ENCODE results near the gene PPP3R1. TPM values are rescaled to one million over a fixed set of nuclear protein-coding genes. Genes with fewer than 3 reads are reported as not detected.
A peak's percentile ranks its signal among the peaks of the same experiment; 100 is the strongest.
"Not testable (repeated sequence)": the region's sequence is repeated elsewhere in the genome, so short reads cannot be mapped to it uniquely, and the experiment has no call there.

PPP3R1 gene
- total RNA-seq, 1 donor from 2014 or later, result 38.6 TPM

DNA sequence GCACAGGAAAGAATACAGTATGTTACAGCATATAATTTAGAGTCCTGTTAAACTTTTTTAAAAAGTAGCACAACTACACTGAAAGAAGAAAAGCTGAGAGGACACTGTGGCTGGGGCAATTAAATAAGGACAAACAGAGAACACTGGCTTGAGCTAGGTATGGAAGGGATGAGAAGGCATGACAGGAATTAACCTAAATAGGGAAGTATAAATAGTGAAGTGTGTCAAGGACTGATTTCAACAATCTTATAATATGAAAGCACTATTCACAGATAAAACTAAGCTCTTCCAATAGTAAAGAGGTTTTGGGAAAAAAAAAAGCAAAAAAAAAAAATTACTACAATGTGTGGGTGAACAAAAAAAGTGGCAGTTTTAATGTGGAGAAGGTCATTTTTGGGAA lies 45.5 kb downstream of the PPP3R1 start:
- ATAC-seq (ENCODE audit: poor library complexity) (no peak), DNase-seq (no peak)
- intact Hi-C loops (cut with DNase I), result no loop called here

DNA sequence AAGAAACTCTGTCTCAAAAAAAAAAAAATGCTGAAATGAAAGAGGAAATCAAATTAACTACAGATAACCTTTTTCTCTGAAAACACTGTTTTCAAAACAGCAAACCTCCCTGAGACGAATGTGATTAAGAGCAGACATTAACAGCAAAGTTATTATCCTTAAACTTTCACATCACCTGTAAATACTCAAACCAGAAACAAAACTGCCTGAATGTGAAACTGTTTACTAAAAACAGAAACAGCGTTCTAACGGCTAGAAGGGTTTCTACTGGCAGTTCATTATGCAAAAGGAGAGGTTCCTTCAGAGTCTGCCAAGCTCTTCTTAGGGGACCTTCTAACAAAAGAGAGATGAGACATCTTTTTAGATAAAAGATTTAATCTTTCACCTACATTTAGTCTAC lies 48.7 kb downstream of the PPP3R1 start:
- no peak for DNase-seq
- no peak for ATAC-seq (ENCODE audit: poor library complexity)
- intact Hi-C loops (cut with DNase I), result no loop called here

DNA sequence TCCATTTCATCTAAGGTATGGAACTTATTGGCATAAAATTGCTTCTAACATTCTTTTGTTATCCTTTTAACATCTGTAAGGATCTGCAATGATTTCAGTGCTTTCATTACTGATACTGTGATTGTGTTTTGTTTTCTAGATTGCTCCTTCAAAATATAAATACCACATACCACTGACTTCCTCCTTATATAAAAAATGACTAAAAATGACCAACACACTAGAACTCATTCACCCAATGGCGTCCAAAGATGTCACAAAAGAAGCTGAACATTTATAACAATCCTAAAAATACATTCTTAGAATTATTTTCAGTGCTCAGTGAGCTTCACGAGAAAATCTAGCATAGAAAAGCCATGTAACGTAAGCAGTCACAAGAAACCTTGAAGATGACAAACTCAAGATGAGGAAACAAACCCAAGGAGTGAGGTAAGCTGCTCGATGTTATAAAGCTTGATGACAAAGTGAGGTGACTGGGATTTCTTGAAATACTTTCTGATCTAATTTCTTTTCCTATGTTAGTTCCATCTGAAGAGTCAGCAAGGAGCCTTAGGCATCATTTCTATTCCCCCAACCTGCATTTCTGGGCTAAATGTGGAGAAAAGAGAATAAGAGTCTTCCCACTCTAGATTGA lies 52.1 kb downstream of the PPP3R1 start:
- no peak for DNase-seq
- ATAC-seq (ENCODE audit: poor library complexity), result no peak
- intact Hi-C loops (cut with DNase I), result no loop called here

DNA sequence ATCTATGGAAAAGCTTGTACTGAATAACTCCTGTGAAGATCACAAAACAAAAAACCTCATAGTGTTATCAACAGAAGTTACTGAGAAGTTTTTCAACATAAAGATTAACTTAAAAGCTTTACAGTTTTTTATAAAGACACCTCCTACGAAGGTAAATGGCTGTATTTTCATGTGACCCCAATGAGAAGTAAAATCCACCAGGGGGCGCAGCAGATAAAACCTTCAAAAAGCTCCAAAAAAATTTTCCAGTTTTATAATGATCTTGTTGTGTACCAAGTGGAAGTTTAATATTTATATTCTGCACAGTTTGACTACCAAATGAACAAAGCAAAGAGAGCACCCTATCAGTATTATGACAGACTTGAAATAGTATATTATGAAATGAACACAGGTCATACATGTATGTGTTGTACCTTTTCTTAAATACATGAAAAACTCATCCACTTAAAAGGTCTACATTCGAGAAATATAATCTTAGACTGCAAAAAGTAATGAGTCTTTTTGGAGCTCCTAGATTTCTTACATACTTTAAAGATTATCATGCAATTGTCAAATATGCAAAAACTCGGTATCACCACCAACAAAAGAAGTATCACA lies 56.1 kb downstream of the PPP3R1 start:
- intact Hi-C loops (cut with DNase I), result loop anchor here (5.0 kb wide), 3 partner anchors 41 to 246 kb away; no protein-coding TSS in a partner anchor
- ATAC-seq (ENCODE audit: poor library complexity) (peak; percentile 56), DNase-seq (no peak)

DNA sequence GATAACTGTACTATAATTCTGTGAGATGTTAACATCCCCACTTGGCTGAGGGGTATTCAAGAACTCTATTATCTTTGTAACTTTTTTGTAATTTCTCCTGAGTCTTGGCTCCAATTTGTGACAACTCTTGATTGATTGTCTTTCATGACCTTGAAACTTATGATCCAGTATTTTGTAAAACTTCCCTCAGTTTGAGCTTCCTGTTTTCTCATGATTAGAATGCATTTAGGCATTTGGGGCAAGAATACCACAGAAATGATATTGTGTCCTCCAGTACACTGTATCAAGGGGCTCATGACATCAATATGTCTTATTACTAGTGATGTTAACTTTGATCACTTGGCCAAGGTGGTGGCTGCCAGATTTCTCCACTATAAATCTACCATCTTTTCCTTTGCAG lies 57.2 kb downstream of the PPP3R1 start:
- no peak for DNase-seq
- no peak for ATAC-seq (ENCODE audit: poor library complexity)
- intact Hi-C loops (cut with DNase I), result loop anchor here (5.0 kb wide), 3 partner anchors 42 to 247 kb away; no protein-coding TSS in a partner anchor

DNA sequence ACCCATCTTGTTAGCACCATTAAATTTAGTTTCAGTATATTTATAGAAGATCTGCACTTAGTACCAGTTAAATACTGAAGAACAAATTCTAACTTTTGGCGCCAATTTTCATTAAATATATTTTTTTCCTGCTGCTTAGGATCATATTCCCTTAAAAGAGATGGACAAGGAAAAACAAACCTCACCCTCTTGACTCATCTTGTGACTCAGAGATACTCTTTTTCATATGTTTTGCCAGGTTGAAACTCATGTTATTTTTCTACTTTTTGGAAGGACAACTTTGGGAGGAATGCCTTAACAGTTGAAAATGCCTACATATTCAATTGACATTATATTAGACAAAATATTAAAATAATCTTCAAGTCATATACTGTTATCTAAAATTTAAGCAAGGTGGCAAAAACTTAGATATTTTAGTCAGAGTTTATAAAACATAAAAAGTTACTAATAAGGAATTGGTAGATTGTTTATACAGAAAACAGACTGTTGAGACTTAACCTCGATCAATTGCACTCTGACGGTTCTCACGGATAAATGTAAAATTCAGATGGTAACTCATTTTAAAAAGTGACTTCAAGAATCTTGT lies 58.5 kb downstream of the PPP3R1 start:
- ATAC-seq (ENCODE audit: poor library complexity) (no peak), DNase-seq (no peak)
- intact Hi-C loops (cut with DNase I), result no loop called here

DNA sequence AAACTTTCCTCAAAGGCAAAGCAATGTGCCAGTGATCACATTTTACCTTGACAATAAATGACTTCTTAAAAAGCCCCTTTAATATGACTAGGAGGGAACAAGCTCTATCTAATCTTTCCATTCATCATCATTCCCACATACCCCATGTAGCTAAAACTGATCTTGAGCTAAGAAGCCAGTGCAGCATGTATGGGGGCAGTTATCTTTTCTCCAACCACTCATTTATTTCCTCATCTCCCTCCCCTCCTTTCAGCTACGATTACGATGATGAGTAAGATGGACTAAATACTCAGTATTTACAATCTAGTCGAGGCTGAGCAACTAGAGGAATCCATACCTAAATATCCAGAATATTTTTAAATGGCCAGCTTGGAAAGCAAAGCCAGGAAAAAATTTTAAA lies 59.2 kb downstream of the PPP3R1 start:
- no peak for DNase-seq
- intact Hi-C loops (cut with DNase I), result no loop called here
- ATAC-seq (ENCODE audit: poor library complexity), result no peak

DNA sequence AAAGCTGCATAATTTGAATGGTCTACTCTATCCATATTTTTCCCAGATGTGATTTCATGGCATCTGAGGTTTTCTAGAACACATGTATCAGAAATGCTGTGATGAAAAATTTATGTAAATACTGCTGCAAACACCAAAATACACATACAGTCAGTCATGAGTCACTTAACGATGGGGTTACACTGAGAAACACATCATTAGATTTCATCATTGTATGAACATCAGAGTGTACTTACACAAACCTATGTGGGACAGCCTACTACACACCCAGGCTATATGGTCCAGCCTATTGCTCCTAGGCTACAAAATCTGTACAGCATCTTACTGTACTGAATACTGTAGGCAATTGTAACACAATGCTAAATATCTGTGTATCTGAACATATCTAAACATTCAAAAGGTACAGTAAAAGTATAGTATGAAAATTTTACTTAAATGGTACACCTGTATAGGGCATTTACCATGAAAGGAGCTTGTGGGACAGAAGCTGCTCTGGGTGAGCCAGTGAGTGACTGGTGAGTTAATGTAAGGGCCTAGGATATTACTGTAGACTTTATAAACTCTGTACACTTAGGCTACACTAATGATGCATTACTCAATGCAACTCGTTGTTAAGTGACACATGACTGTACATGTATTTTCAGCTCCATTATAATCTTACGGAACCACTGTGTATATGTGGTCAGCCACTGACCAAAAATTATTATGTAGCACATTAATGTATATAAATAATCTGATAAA lies 61.2 kb downstream of the PPP3R1 start:
- DNase-seq (no peak), ATAC-seq (ENCODE audit: poor library complexity) (no peak)
- intact Hi-C loops (cut with DNase I), result no loop called here

DNA sequence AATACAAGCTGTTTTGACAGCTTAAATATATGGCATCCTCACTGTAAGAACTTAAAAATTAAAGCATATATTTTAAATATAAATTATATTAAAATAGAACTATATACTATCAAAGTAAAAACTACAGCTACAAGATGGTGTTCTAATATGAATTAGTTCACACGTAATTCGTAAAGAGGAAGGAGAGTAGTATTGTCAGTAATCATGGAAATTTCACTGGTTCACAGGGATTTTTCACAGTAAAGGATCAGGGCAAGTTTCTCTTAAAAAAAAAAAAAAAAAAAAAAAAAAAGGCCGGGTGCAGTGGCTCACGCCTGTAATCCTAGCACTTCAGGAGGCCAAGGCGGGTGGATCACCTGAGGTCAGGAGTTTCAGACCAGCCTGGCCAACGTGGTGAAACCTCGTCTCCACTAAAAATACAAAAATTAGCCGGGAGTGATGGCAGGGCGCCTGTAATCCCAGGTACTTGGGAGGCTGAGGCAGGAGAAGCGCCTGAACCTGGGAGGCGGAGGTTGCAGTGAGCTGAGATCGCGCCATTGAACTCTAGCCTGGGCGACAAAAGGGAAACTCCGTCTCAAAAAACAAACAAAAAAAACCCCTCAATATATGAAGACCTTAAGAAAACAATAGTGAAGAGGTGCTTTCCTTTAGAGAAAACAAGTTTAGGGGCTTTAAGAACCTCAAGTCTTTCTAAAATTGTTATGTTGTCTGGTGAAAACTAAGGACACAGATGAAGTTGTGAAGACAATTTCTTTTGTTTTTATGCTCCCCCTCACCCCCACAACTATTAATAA lies 62.1 kb downstream of the PPP3R1 start:
- DNase-seq (no peak), ATAC-seq (ENCODE audit: poor library complexity) (no peak)
- intact Hi-C loops (cut with DNase I), result no loop called here

DNA sequence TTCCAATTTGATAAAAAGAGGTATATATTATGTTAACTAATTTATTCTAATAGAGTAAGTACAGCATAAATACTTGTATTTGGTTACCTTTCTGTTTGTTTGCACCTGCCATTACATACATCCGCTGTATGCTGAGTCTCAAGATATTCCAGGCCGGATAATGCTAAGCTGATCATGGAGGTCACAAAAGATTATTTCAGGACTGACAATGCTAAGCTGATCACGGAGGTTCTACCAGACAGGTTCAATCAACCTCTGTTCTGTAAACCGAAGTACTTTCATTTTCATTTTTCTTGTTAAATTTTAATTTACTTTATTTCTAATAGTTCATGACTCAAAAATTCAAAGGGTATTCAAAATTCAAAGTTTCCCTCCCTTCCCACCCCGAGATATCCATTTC lies 63.5 kb downstream of the PPP3R1 start:
- no peak for ATAC-seq (ENCODE audit: poor library complexity)
- DNase-seq, result no peak

DNA sequence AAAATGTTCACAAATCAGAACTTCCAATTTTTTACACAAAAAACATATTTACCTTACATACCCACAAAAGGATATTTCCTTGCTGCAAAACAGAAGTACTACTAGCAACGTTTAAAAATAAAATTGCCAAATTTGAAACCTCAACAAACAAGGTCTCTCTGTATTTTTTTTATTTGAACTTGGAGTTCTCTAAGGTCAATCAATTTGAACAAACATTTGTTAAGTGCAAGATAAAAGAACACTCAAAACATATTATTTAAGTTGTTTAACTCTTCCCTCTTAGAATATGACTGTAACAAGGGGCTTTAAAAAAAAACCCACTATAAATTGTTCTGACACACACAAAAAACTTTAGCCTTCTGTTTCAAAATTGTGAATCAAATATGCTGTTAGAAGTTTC lies 65.0 kb downstream of the PPP3R1 start:
- intact Hi-C loops (cut with DNase I), result no loop called here
- DNase-seq (no peak), ATAC-seq (ENCODE audit: poor library complexity) (no peak)

More for the DNA sequence above, 63.5 kb downstream of the PPP3R1 start:
- intact Hi-C loops (cut with DNase I), result no loop called here

DNA sequence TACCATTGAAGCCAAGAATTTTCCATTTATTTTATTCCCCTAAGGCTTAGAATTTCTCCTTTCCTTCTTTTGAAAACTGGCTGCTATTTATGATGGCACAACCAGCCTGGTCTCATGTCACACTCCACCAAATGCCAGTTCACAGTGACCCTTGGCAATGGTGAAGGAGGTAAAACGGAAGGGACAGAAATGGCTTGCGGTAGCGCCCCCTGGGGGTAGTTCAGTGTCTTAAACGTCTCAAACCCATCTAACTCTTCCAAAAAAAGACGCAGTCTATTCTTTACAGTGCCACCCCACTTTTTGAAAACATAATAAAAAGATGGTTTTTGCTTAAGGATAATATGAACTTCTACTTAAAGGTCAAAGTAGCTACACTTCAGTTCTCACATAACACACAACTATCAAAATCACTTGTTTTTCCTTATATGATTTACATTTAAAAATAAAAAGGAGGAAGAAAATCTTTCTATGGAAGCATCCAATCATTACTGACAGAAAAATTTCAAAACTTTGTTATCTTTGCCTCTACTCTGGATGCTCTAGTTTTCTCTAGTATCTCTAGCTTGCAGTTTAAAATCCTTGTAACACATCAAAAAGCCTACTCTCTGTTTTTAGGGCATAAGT lies 66.7 kb downstream of the PPP3R1 start:
- peak; percentile 54 for DNase-seq
- ATAC-seq (ENCODE audit: poor library complexity), result no peak
- intact Hi-C loops (cut with DNase I), result no loop called here

DNA sequence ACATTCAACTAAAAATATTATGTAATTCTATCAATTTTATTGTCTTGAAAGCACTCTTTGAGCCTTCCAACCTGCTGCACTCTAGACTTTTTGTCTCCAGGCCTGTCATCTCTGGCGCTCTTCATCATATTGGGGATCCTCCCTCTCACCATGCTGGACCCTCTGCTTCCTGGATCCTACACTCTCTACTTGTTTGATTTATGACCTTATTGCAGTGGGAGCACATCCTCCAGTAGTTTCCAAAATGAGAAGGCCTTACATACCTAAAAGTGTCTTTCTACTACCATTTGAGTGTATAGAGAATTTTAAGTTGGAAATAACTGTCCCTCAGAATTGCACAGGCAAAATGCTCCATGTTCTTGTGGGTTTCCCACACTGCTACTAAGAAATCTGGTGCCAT lies 69.4 kb downstream of the PPP3R1 start:
- intact Hi-C loops (cut with DNase I), result no loop called here
- no peak for DNase-seq
- no peak for ATAC-seq (ENCODE audit: poor library complexity)

DNA sequence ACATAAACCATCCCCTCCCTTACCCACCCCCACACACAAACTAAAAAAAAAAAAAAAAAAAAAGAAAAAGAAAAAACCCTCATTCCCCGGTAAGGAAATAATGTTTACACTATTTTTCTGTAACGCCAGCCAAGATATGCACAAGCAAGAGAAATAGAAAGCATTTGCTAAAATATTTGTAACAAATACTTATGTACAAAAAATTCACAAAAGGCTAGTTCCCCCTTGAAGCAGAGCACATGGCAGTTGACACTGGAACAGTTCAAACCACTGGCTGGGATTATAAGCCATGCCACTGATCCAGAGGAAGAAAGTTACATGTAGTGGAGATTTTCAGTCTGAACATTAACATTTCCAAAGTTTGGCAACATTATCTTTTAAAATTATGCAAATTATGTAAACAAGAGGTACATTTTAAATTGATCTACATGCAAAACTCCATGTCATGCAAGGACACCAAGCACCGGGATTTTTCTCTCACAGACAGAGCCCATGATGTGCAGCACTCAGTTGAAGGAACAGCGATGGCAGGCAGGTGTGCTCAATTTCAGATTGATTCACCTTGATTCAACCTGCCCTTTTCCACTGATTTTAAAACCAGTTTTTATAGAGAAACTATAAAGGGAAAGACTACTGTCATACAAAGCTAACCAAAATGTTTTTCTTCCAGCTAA lies 73.2 kb downstream of the PPP3R1 start:
- ATAC-seq (ENCODE audit: poor library complexity), result no peak
- intact Hi-C loops (cut with DNase I), result no loop called here
- no peak for DNase-seq

DNA sequence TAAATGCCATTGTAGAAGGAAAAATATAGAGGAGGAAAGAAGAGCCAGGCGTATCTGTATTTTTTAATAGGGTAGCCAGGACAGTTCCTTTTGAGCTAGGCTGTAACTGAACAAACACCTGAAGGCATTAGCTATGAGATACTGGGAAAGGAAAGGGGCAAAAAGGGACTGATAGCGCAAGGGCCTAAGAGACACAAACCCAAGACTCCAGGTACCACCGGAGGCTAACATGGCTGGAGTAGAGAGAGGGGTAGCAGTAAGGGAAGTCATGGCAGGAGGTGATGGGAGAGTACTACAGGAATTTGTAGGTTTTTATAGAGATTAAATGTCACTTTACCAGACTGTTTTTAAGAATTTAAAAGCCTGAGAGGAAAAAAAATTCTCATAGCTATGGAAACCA lies 73.9 kb downstream of the PPP3R1 start:
- intact Hi-C loops (cut with DNase I), result no loop called here
- no peak for DNase-seq
- no peak for ATAC-seq (ENCODE audit: poor library complexity)

DNA sequence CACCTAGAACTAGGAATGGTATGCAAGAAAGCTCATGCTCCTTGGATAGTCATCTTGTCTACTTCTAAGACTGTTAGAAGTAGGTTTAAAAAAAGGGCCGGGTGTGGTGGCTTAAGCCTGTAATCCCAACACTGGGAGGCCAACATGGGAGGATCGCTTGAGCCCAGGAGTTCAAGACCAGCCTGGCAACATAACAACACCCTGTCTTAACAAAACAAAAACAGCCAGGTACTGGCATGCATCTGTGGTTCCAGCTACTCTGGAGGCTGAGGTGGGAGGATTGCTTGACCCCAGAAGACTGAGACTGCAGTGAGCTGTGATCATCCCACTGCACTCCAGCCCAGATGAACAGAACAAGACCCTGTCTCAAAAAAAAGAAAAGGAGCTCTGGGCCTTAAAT lies 74.8 kb downstream of the PPP3R1 start:
- intact Hi-C loops (cut with DNase I), result no loop called here
- ATAC-seq (ENCODE audit: poor library complexity), result no peak

DNA sequence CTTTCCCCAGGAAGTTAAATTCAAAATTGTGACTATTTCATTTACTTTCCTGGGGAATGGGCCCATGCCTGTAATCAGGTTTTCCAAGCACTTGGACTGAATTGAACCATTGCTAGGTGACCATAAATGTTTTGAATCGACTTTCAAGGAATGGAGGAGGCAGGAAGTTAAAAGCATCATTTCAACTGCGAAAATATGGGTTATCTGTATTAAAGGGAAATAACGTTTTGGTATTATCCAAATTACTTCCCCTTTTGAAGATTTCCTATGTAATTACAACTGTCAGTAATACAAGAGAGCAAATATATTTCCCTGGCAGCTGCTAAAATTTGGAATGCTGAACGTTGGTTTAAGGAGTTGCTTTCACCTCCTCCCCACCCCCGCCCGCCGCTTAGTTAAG lies 75.7 kb downstream of the PPP3R1 start:
- ATAC-seq (ENCODE audit: poor library complexity), result no peak
- DNase-seq, result no peak
- intact Hi-C loops (cut with DNase I), result no loop called here

More for the DNA sequence above, 74.8 kb downstream of the PPP3R1 start:
- no peak for DNase-seq

DNA sequence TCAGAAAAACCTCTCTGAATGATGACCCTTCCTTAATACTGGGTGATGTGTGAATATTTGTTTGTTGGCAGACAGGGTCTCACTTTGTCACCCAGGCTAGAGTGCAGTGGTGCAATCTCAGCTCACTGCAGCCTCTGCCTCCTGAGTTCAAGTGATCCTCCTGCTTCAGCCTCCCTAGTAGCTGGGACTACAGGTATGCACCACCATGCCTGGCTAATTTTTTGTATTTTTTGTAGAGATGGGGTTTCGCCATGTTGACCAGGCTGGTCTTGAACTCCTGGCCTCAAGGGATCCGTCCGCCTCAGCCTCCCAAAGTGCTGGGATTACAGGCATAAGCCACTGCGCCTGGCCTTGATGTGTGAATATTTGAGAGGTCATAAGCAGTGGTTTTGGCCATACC lies 77.1 kb downstream of the PPP3R1 start:
- intact Hi-C loops (cut with DNase I); ATAC-seq (ENCODE audit: poor library complexity): not testable (repeated sequence)

More for the DNA sequence above, 77.1 kb downstream of the PPP3R1 start:
- DNase-seq, result not testable (repeated sequence)
